ENCODE measurements around the gene EPAS1. TPM values are rescaled to one million over a fixed set of nuclear protein-coding genes. Genes with fewer than 3 reads are reported as not detected.

EPAS1 gene
- total RNA-seq, 4 donors from 2014 or later: 35.0 to 465 (median 202) TPM

DNA sequence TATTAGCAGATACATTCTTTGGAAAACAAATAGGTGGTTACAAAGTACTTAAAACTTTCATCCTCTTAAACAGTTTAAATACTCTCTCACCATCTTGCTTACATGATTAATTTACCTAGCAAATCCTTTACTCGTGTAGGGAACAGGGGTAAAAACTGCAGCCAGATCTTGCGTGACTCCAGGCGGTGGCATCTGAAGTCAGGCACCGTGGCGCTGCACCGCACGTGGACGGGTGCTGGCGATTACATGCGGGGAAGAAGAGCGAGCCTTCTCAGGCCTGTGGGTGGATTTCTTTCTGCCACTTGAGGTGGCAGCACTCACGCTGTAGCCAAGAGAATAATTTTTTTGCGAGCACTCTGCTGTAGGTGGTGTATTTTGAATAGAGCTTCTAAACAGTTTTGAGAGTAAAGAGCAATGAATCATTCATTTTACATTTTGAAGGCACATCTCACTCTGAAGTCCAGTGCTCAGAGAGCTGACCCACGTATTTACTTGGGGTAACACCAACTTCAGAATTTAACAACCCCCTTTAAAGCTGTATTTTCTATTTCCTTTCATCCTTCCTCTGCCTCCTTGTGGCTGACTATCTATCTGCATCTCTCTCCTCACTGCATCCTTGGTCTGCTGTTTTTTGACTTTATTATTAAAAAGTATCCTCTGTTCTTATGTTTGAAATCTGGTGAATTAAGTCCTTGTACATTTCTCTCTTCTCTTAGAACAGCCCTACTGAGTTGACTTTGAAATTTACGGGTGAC, 68.9 kb downstream of the EPAS1 start:
- no peaks in the 10 kb centered on the region for H3K36me3 ChIP-seq
- H3K4me3 ChIP-seq: no peak overlapping the region
- no peaks in the 10 kb centered on the region for H3K9me3 ChIP-seq
- TF ChIP-seq CTCF (IDR thresholded peaks at IDR 0.05) (peak in 2 of 4 experiments; percentile 10 to 24), POLR2A (IDR thresholded peaks at IDR 0.05) (no peak)
- H3K27ac ChIP-seq: peak overlapping the region in 1 of 2 donors; percentile 29
- intact Hi-C loops (cut with DNase I; ENCODE audit: low total_unique reads): no loop called here
- no peak for DNase-seq
- H3K27me3 ChIP-seq: no peaks in the 10 kb centered on the region
- H3K4me1 ChIP-seq: no peaks in the 10 kb centered on the region

- Histone ChIP-seq H3K27ac (peak overlapping the region in 1 of 2 donors; percentile 29), H3K4me1 (no peaks in the 10 kb centered on the region), H3K9me3 (no peaks in the 10 kb centered on the region), H3K36me3 (no peaks in the 10 kb centered on the region), H3K4me3 (no peak overlapping the region), H3K27me3 (no peaks in the 10 kb centered on the region)
- TF ChIP-seq CTCF (IDR thresholded peaks at IDR 0.05) (no peak), POLR2A (IDR thresholded peaks at IDR 0.05) (no peak)
- intact Hi-C loops (cut with DNase I; ENCODE audit: low total_unique reads): no loop called here
- DNase-seq: no peak
Observed at GRCh38 chr2:46366668-46367052, 69.5 kb downstream of the EPAS1 start.

GRCh38 chr2:46367286-46367685, 70.1 kb downstream of the EPAS1 start:
- TF ChIP-seq POLR2A (IDR thresholded peaks at IDR 0.05): no peak
- TF ChIP-seq CTCF (IDR thresholded peaks at IDR 0.05): no peak
- intact Hi-C loops (cut with DNase I; ENCODE audit: low total_unique reads): no loop called here

GRCh38 chr2:46368401-46368800, 71.2 kb downstream of the EPAS1 start:
- TF ChIP-seq POLR2A (IDR thresholded peaks at IDR 0.05) (no peak), CTCF (IDR thresholded peaks at IDR 0.05) (no peak)
- Histone ChIP-seq H3K9me3 (no peaks in the 10 kb centered on the region), H3K4me3 (no peak overlapping the region), H3K27me3 (no peaks in the 10 kb centered on the region), H3K4me1 (no peaks in the 10 kb centered on the region), H3K36me3 (no peaks in the 10 kb centered on the region), H3K27ac (no peak overlapping the region)
- DNase-seq: no peak
- intact Hi-C loops (cut with DNase I; ENCODE audit: low total_unique reads): no loop called here

More at GRCh38 chr2:46367286-46367685, 70.1 kb downstream of the EPAS1 start:
- H3K4me1 ChIP-seq: no peaks in the 10 kb centered on the region
- H3K27ac ChIP-seq: no peak overlapping the region
- H3K4me3 ChIP-seq: no peak overlapping the region
- no peaks in the 10 kb centered on the region for H3K9me3 ChIP-seq
- DNase-seq: no peak
- no peaks in the 10 kb centered on the region for H3K27me3 ChIP-seq
- H3K36me3 ChIP-seq: no peaks in the 10 kb centered on the region

- Histone ChIP-seq H3K36me3 (no peaks in the 10 kb centered on the region), H3K9me3 (no peaks in the 10 kb centered on the region), H3K4me3 (no peak overlapping the region), H3K4me1 (no peaks in the 10 kb centered on the region), H3K27me3 (no peaks in the 10 kb centered on the region), H3K27ac (no peak overlapping the region)
- no peak for DNase-seq
- TF ChIP-seq POLR2A (IDR thresholded peaks at IDR 0.05) (no peak), CTCF (IDR thresholded peaks at IDR 0.05) (no peak)
- intact Hi-C loops (cut with DNase I; ENCODE audit: low total_unique reads): no loop called here
Observed at GRCh38 chr2:46369783-46370182, 72.6 kb downstream of the EPAS1 start.

All from uterus (tissue), 4 donors.